A549 (cell line): ENCODE data around the gene MT1E. TPM values are rescaled to one million over a fixed set of nuclear protein-coding genes. Genes with fewer than 3 reads are reported as not detected.

Experiments
- ATAC-seq, 2 experiments: fragments of 200-7000 bp in 1 of 2; fragments of >200 bp in 1 of 2; cut with Nextera tagmentation in 1 of 2; cut with Tn5 transposase in 1 of 2; 3 replicates each; pipeline versions ENCODE4 v1.8.0 to v1.9.1; 2018 to 2020; ENCODE audit warnings: mild to moderate bottlenecking in 1 of 2, moderate library complexity in 1 of 2
- CTCF ChIA-PET: fragments of 300-600 bp; sonication (Branson Sonifier 250); formaldehyde crosslinking; extraction: SDS; loops from one replicate; lab custom pipeline; 2021; ENCODE audit warnings: antibody characterized with exemption, inconsistent platforms; lab: Yijun Ruan, JAX
- POLR2A ChIA-PET: fragments of 350-600 bp; formaldehyde crosslinking; extraction: SDS; loops from one replicate; lab custom pipeline; 2021; ENCODE audit warnings: antibody characterized with exemption, inconsistent platforms; lab: Yijun Ruan, JAX
- DNase-seq, 2 experiments: peaks; one replicate each; pipeline versions ENCODE4 v3.0.0 to v3.0.0-alpha.2; 2011 to 2016; ENCODE audit warnings: low read depth in 1 of 2, low spot score in 1 of 2
- FAIRE-seq: peaks from 2 replicates; lab custom pipeline; 2011; peaks lifted over from hg19 to GRCh38; lab: Jason Lieb, UNC
- H3K27ac ChIP-seq, 2 experiments: fragments of >200 bp; sonication (Bioruptor Twin); formaldehyde crosslinking; 3 replicates each; pipeline ENCODE4 v1.5.1; 2016 to 2017
- H3K4me1 ChIP-seq: fragments of >200 bp; sonication (Bioruptor Twin); formaldehyde crosslinking; 3 replicates; pipeline ENCODE4 v1.6.1; 2016
- H3K4me2 ChIP-seq: fragments of >200 bp; sonication (Bioruptor Twin); formaldehyde crosslinking; 3 replicates; pipeline ENCODE4 v1.6.1; 2016
- H3K4me3 ChIP-seq: fragments of >200 bp; sonication (Bioruptor Twin); formaldehyde crosslinking; 3 replicates; pipeline ENCODE4 v1.5.1; 2016
- H3K9me3 ChIP-seq: fragments of >200 bp; sonication (Bioruptor Twin); formaldehyde crosslinking; 3 replicates; pipeline ENCODE4 v1.6.1; 2016
- CBX2 ChIP-seq: fragments of 200-600 bp; sonication (generic); IDR thresholded peaks from 2 replicates; pipeline ENCODE4 v1.6.1; 2016; ENCODE audit warnings: low read depth, mild to moderate bottlenecking, borderline replicate concordance
- E2F6 ChIP-seq: IDR thresholded peaks from 2 replicates; pipeline ENCODE4 v1.6.1; 2012; ENCODE audit warnings: low read depth, borderline replicate concordance
- EHF ChIP-seq: fragments of 250-450 bp; sonication (Bioruptor Pico); IDR thresholded peaks from 2 replicates; pipeline ENCODE4 v1.5.0; 2020; ENCODE audit warnings: mild to moderate bottlenecking
- EHMT2 ChIP-seq: fragments of 200-600 bp; sonication (generic); IDR thresholded peaks from 2 replicates; pipeline ENCODE4 v1.6.1; 2016; ENCODE audit warnings: antibody characterized with exemption, low read depth, mild to moderate bottlenecking, moderate library complexity
- ESRRA ChIP-seq: fragments of 150-350 bp; IDR thresholded peaks from 2 replicates; pipeline ENCODE4 v1.6.1; 2014; ENCODE audit warnings: mild to moderate bottlenecking, low read length, borderline replicate concordance
- FOSL2 ChIP-seq, 2 experiments: fragments of 450-650 bp in 1 of 2; fragments of >200 bp in 1 of 2; sonication (Bioruptor Twin) in 1 of 2; formaldehyde crosslinking; IDR thresholded peaks; 2 replicates each; pipeline versions ENCODE4 v1.5.0 to v1.6.1; 2016 to 2020; ENCODE audit warnings: mild to moderate bottlenecking in 1 of 2, moderate library complexity in 1 of 2
- GATA3 ChIP-seq: IDR thresholded peaks from 2 replicates; pipeline ENCODE4 v1.6.1; 2012; ENCODE audit warnings: borderline replicate concordance
- HDAC2 ChIP-seq: fragments of 200-600 bp; sonication (generic); IDR thresholded peaks from 2 replicates; pipeline ENCODE4 v1.6.1; 2016
- HOXA7 ChIP-seq: fragments of 250-450 bp; sonication (Bioruptor Pico); IDR thresholded peaks from 2 replicates; pipeline ENCODE4 v1.5.0; 2020; ENCODE audit warnings: mild to moderate bottlenecking, moderate library complexity
- HOXB13 ChIP-seq: fragments of 250-450 bp; sonication (Bioruptor Pico); IDR thresholded peaks from 2 replicates; pipeline ENCODE4 v1.5.0; 2020; ENCODE audit warnings: low read depth, mild to moderate bottlenecking, moderate library complexity
- JUN ChIP-seq, 2 experiments: fragments of >200 bp; sonication (Bioruptor Twin); formaldehyde crosslinking; IDR thresholded peaks; 2 replicates in 1 of 2; 3 replicates in 1 of 2; pipeline ENCODE4 v1.6.1; 2016 to 2017
- JUNB ChIP-seq: fragments of >200 bp; sonication (Bioruptor Twin); formaldehyde crosslinking; IDR thresholded peaks from 2 replicates; pipeline ENCODE4 v1.6.1; 2016
- KDM1A ChIP-seq: fragments of 200-600 bp; sonication (generic); IDR thresholded peaks from 2 replicates; pipeline ENCODE4 v1.6.1; 2016; ENCODE audit warnings: low read depth, mild to moderate bottlenecking
- KDM5A ChIP-seq: fragments of 200-600 bp; sonication (generic); IDR thresholded peaks from 2 replicates; pipeline ENCODE4 v1.6.1; 2016; ENCODE audit warnings: antibody characterized with exemption, mild to moderate bottlenecking
- MAX ChIP-seq: IDR thresholded peaks from 2 replicates; pipeline ENCODE4 v1.6.1; 2012
- PBX3 ChIP-seq: IDR thresholded peaks from 2 replicates; pipeline ENCODE4 v1.6.1; 2012
- POLR2AphosphoS2 ChIP-seq: conservative IDR thresholded peaks from 2 replicates; pipeline ENCODE4 v1.6.1; 2012; ENCODE audit warnings: low read length, improper control_type of control experiment, inconsistent platforms
- RARB ChIP-seq: fragments of 250-450 bp; sonication (Bioruptor Pico); IDR thresholded peaks from 2 replicates; pipeline ENCODE4 v1.8.0; 2021; ENCODE audit warnings: mild to moderate bottlenecking, moderate library complexity
- RCOR1 ChIP-seq: fragments of 150-350 bp; IDR thresholded peaks from 2 replicates; pipeline ENCODE4 v1.6.1; 2014; ENCODE audit warnings: antibody characterized with exemption, low read length, low read depth
- RNF2 ChIP-seq: fragments of 200-600 bp; sonication (generic); IDR thresholded peaks from 2 replicates; pipeline ENCODE4 v1.6.1; 2016; ENCODE audit warnings: low read depth, mild to moderate bottlenecking, antibody characterized with exemption, moderate library complexity, borderline replicate concordance
- SMC3 ChIP-seq: fragments of >200 bp; sonication (Bioruptor Twin); formaldehyde crosslinking; IDR thresholded peaks from 3 replicates; pipeline ENCODE4 v1.6.1; 2018; ENCODE audit warnings: inconsistent platforms
- SREBF2 ChIP-seq: fragments of 450-650 bp; IDR thresholded peaks from 2 replicates; pipeline ENCODE4 v1.6.1; 2014; ENCODE audit warnings: mild to moderate bottlenecking, moderate library complexity
- TFCP2L1 ChIP-seq: fragments of 250-450 bp; sonication (Bioruptor Pico); IDR thresholded peaks from 2 replicates; pipeline ENCODE4 v1.5.0; 2021; ENCODE audit warnings: mild to moderate bottlenecking
- ZSCAN20 ChIP-seq: fragments of 250-450 bp; sonication (Bioruptor Pico); IDR thresholded peaks from 2 replicates; pipeline ENCODE4 v1.8.0; 2022; ENCODE audit warnings: mild to moderate bottlenecking, moderate library complexity
- WGBS: methylation state at CpG from one replicate; pipeline ENCODE4 v1.1.6; 2017; ENCODE audit errors: missing lambda C conversion rate; 5-methylcytosine and 5-hydroxymethylcytosine counted together
- polyA plus RNA-seq, 4 experiments: library from polyadenylated mRNA; depleted of rRNA in 3 of 4; stranded (reverse); fragments of >200 nt; fragmentation: RNase III in 1 of 4; extraction: RNeasy Plus Mini Kit Qiagen cat#74134 plus additional on column Dnase treatment in 1 of 4; gene quantifications; 2 replicates in 3 of 4; 3 replicates in 1 of 4; pipeline ENCODE4 v1.2.3, GENCODE V29; 2011 to 2017

MT1E gene
- polyA plus RNA-seq, 2 of the 4 experiments (the other 2 are of a cell fraction), result not detected

DNA sequence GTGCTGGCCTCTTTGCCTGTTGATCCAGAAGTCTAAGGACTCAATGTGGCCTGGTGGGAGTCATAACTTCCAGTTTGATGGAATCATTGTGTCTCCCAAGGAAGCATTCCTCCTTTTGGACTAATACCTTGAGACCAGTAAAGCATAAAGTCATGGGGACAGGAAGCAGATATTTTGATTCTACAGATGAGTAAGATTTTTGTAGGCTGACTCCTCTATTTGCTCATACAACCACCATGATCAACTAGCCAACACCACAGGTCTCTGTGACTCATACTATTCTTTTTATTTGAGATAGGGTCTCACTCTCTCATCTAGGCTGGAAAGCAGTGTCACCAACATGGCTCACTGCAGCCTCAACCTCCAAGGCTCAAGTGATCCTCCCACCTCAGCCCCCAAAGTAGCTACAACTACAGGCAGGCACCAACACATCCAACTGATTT lies 11.0 kb upstream of the MT1E start:
- FAIRE-seq (no peak), ATAC-seq (peak in 1 of 2 experiments; percentile 24; a peak in 2 of 6 replicates), DNase-seq (peak in 1 of 2 experiments; percentile 37)
- Histone ChIP-seq H3K4me2 (peak overlapping the region; percentile 38), H3K27ac (peak overlapping the region; percentile 7 to 47), H3K4me1 (peaks cover 46% of the 10 kb centered on the region), H3K4me3 (no peak overlapping the region), H3K9me3 (no peaks in the 10 kb centered on the region)
- TF ChIP-seq FOSL2 (IDR thresholded peaks at IDR 0.05) (peak; percentile 50), FOSL2 (CRISPR knock-in tag; IDR thresholded peaks at IDR 0.05) (peak; percentile 65), JUN (IDR thresholded peaks at IDR 0.05) (no peak), JUNB (peak; percentile 39)
- CTCF ChIA-PET, result interaction anchor here (4.6 to 19.7 kb wide), 2 partner anchors 8 to 31 kb away, joined by 14 to 340 read pairs; partner anchors contain the start of genes MT1A, MT1B and MT1F
- POLR2A ChIA-PET, result interaction anchor here (1.4 kb wide), 1 partner anchor 8 kb away, joined by 4 read pairs; no protein-coding TSS in a partner anchor

DNA sequence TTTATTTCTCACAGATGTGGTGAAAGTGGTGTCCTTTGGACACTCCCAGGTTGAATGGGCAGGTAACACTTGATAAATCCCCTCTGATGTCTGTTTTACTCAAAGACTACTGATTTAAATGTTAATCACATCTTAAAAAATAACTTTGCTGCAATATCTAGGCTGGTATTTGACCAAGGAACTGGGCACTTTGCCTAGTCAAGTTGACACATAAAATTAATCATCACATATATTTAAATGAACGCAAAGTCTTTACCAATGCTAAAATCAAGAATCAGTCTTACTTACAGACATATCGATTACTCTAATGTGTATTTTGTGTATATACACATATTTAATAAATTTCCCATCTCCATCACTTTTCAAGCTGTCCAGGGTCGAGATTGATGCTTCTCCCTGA lies 10.2 kb upstream of the MT1E start:
- Histone ChIP-seq H3K27ac (peak overlapping the region; percentile 7 to 47; a peak in 4 of 6 replicates), H3K4me1 (peaks cover 38% of the 10 kb centered on the region)
- no peak for TF ChIP-seq HDAC2
- no peak for TF ChIP-seq TFCP2L1
- TF ChIP-seq HOXA7 (CRISPR knock-in tag), result no peak
- TF ChIP-seq KDM1A, result no peak
- no peak for TF ChIP-seq KDM5A
- no peak for TF ChIP-seq RNF2
- TF ChIP-seq, all 56 proteins: peak for 0
- Histone ChIP-seq H3K4me2 (peak overlapping the region; percentile 38), H3K9me3 (no peaks in the 10 kb centered on the region), H3K4me3 (no peak overlapping the region)
- CTCF ChIA-PET, result interaction anchor here (4.6 to 19.7 kb wide), 2 partner anchors 9 to 30 kb away, joined by 14 to 340 read pairs; partner anchors contain the start of genes MT1A, MT1B and MT1F
- WGBS, result 61% methylated on average over 3 of the region's 3 CpGs
- ATAC-seq (no peak), DNase-seq (no peak), FAIRE-seq (no peak)
- POLR2A ChIA-PET, result interaction anchor here (1.4 kb wide), 1 partner anchor 9 kb away, joined by 4 read pairs; no protein-coding TSS in a partner anchor

DNA sequence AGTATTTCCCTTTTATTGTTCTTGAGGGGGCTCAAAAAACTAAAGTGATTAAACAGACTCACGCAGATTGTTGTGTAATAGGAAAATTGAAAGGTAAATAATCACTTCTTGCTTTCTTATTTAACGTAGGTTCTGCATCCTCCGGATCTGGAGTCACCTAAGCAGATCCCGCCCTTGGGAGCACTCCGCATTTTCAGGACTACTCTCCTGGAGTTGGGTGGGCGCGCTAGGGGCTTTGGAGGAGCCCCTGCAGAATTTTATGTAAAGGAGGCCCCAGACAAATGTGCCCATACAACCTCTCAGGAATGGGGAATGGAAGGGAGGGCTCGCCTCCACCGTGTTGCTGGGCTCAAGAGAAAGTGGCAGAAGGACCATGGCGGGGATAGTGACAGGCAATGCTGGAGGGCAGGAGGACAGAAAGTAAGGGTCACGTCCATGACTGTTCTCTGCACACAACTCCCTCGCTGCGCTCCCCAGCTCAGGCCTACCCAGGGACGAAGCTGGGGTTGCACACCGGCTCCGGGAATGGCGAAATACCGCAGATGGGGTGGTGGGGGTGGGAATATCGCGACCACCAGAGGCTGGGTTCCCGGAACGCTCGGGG lies 8.9 kb upstream of the MT1E start:
- ChIA-PET CTCF (interaction anchor here (0.6 to 19.7 kb wide), 3 partner anchors 10 to 178 kb away, joined by 3 to 340 read pairs (median 14); partner anchors contain the start of genes MT1A, MT1B and MT1F), POLR2A (no interaction called here)
- 91% methylated on average over 23 of the region's 23 CpGs for WGBS
- ATAC-seq (no peak), DNase-seq (no peak), FAIRE-seq (no peak)
- H3K9me3 ChIP-seq, result no peaks in the 10 kb centered on the region
- TF ChIP-seq SREBF2 (no peak), HOXB13 (CRISPR knock-in tag) (no peak), MAX (no peak), EHMT2 (no peak), RCOR1 (no peak), PBX3 (no peak), POLR2AphosphoS2 (no peak), TFCP2L1 (no peak), E2F6 (no peak), EHF (CRISPR knock-in tag) (no peak), ESRRA (no peak), RARB (CRISPR knock-in tag) (no peak), CBX2 (no peak), SMC3 (no peak), GATA3 (no peak), ZSCAN20 (CRISPR knock-in tag) (no peak)
- H3K4me2 ChIP-seq, result no peak overlapping the region
- H3K4me3 ChIP-seq, result no peak overlapping the region
- no peak overlapping the region for H3K27ac ChIP-seq
- peaks cover 24% of the 10 kb centered on the region for H3K4me1 ChIP-seq
